HepG2 (cell line): ENCODE data around the gene PUM1. TPM values are rescaled to one million over a fixed set of nuclear protein-coding genes. Genes with fewer than 3 reads are reported as not detected.

ENCODE experiments used
- ATAC-seq: fragments of 200-7000 bp; cut with Tn5 transposase; 3 replicates; pipeline ENCODE4 v1.9.1; 2020; ENCODE audit warnings: mild to moderate bottlenecking, moderate library complexity
- BruUV-seq: library from RNA; stranded (reverse); fragments of 400-500 nt; replicated peaks from 2 replicates; lab custom pipeline; 2021; lab: Mats Ljungman, UMichigan
- CTCF ChIA-PET: fragments of 300-600 bp; formaldehyde crosslinking; extraction: SDS; loops from one replicate; lab custom pipeline; 2021; ENCODE audit warnings: low total read pairs, inconsistent platforms, low intra/inter-chr PET ratio; lab: Yijun Ruan, JAX
- POLR2A ChIA-PET: fragments of 350-600 bp; sonication (Branson Sonifier 250); formaldehyde crosslinking; loops from one replicate; lab custom pipeline; 2020; ENCODE audit warnings: antibody characterized with exemption, inconsistent platforms; lab: Yijun Ruan, JAX
- DNase-seq: peaks from one replicate; pipeline ENCODE4 v3.0.0-alpha.2; 2015; ENCODE audit warnings: low spot score
- FAIRE-seq: peaks from 3 replicates; lab custom pipeline; 2011; peaks lifted over from hg19 to GRCh38; lab: Jason Lieb, UNC
- H2AFZ ChIP-seq: one replicate; pipeline ENCODE4 v1.6.1; 2011; ENCODE audit warnings: low read length, inconsistent platforms
- H3K27ac ChIP-seq: fragments of 300-600 bp; 3 replicates; pipeline ENCODE4 v1.8.0; 2011; ENCODE audit warnings: mixed run types, mild to moderate bottlenecking, mixed read lengths, low read length, inconsistent platforms; ENCODE audit not compliant: insufficient read depth; ENCODE audit errors: extremely low read length
- H3K27me3 ChIP-seq, 2 experiments: fragments of 200-600 bp in 1 of 2; 2 replicates in 1 of 2; 3 replicates in 1 of 2; pipeline versions ENCODE4 v1.6.0 to v1.8.0; 2011; ENCODE audit warnings: low read length in 2 of 2, mild to moderate bottlenecking in 2 of 2, moderate library complexity in 2 of 2, inconsistent platforms in 1 of 2; ENCODE audit not compliant: insufficient read depth in 2 of 2, control insufficient read depth in 1 of 2
- H3K36me3 ChIP-seq, 2 experiments: fragments of 200-600 bp in 1 of 2; replicated peaks in 1 of 2; 2 replicates in 1 of 2; 3 replicates in 1 of 2; pipeline versions ENCODE4 v1.5.1 to v1.8.0; 2011; ENCODE audit warnings: low read length in 2 of 2, inconsistent platforms in 1 of 2; ENCODE audit not compliant: insufficient read depth in 2 of 2, control insufficient read depth in 1 of 2
- H3K4me1 ChIP-seq: 2 replicates; pipeline ENCODE4 v1.5.1; 2012; ENCODE audit warnings: low read length, inconsistent platforms; ENCODE audit not compliant: insufficient read depth
- H3K4me2 ChIP-seq: 2 replicates; pipeline ENCODE4 v1.6.0; 2011; ENCODE audit warnings: low read depth, low read length, inconsistent platforms
- H3K4me3 ChIP-seq, 3 experiments: fragments of 200-600 bp in 1 of 3; sonication (generic), shearing (Covaris generic) in 1 of 3; replicated peaks in 1 of 3; 2 replicates each; pipeline ENCODE4 v1.5.1; 2011 to 2016; ENCODE audit warnings: low read length in 3 of 3, inconsistent platforms in 2 of 3, low read depth in 2 of 3, mild to moderate bottlenecking in 2 of 3, control low read depth in 1 of 3, mixed read lengths in 1 of 3; ENCODE audit not compliant: insufficient read depth in 1 of 3
- H3K79me2 ChIP-seq: one replicate; pipeline ENCODE4 v1.6.1; 2011; ENCODE audit warnings: low read length, inconsistent platforms; ENCODE audit not compliant: insufficient read depth
- H3K9ac ChIP-seq: 2 replicates; pipeline ENCODE4 v1.6.0; 2011; ENCODE audit warnings: mild to moderate bottlenecking, low read depth, low read length, inconsistent platforms; ENCODE audit not compliant: insufficient read depth
- H3K9me3 ChIP-seq: 2 replicates; pipeline ENCODE4 v1.5.1; 2012; ENCODE audit warnings: mild to moderate bottlenecking, low read length
- H4K20me1 ChIP-seq: 2 replicates; pipeline ENCODE4 v1.6.0; 2011; ENCODE audit warnings: inconsistent platforms, mild to moderate bottlenecking, low read length, moderate library complexity; ENCODE audit not compliant: insufficient read depth
- CHCHD3 ChIP-seq: sonication (generic); formaldehyde crosslinking; IDR thresholded peaks from 2 replicates; pipeline ENCODE4 v1.8.0; 2022; ENCODE audit warnings: mild to moderate bottlenecking, missing genetic modification reagents, moderate library complexity
- HCFC1 ChIP-seq: fragments of 150-350 bp; IDR thresholded peaks from 2 replicates; pipeline ENCODE4 v1.6.1; 2014; ENCODE audit warnings: low read depth, low read length
- IKZF4 ChIP-seq: sonication (generic); formaldehyde crosslinking; IDR thresholded peaks from 2 replicates; pipeline ENCODE4 v1.5.1; 2020; ENCODE audit warnings: borderline replicate concordance, mild to moderate bottlenecking, low read depth, missing genetic modification reagents; ENCODE audit errors: not compliant biosample characterization
- NFIB ChIP-seq: sonication (generic); formaldehyde crosslinking; IDR thresholded peaks from 2 replicates; pipeline ENCODE4 v1.9.0; 2021; ENCODE audit warnings: missing genetic modification reagents, mild to moderate bottlenecking, borderline replicate concordance
- RBFOX2 ChIP-seq: fragments of 200-400 bp; formaldehyde crosslinking; IDR thresholded peaks from 2 replicates; pipeline ENCODE4 v1.6.1; 2017; ENCODE audit warnings: low read depth, mild to moderate bottlenecking, low read length
- ZMAT3 ChIP-seq: sonication (generic); formaldehyde crosslinking; conservative IDR thresholded peaks from 2 replicates; pipeline ENCODE4 v1.7.0; 2021; ENCODE audit warnings: missing genetic modification reagents
- ZNF10 ChIP-seq: sonication (generic); formaldehyde crosslinking; IDR thresholded peaks from 2 replicates; pipeline ENCODE4 v1.4.0; 2020; ENCODE audit warnings: mild to moderate bottlenecking, low read depth, missing genetic modification reagents, borderline replicate concordance
- ZNF562 ChIP-seq: sonication (generic); formaldehyde crosslinking; IDR thresholded peaks from 2 replicates; pipeline ENCODE4 v1.8.0; 2022; ENCODE audit warnings: missing genetic modification reagents, borderline replicate concordance
- ZNF580 ChIP-seq: IDR thresholded peaks from 2 replicates; pipeline ENCODE4 v1.6.1; 2016; ENCODE audit warnings: low read depth, borderline replicate concordance
- WGBS: methylation state at CpG from one replicate; pipeline ENCODE4 v1.1.6; 2017; ENCODE audit warnings: low lambda C conversion rate; 5-methylcytosine and 5-hydroxymethylcytosine counted together
- in situ Hi-C: cut with HindIII; loops from 2 replicates; pipeline ENCODE4 v1.10.0; 2017; ENCODE audit warnings: low pct_unique_long_range_greater_than_20kb; ENCODE audit not compliant: extremely low pct_ligation_motif_present
- intact Hi-C: fragments of 100-400 bp; cut with micrococcal nuclease; formaldehyde crosslinking; loops from one replicate; pipeline ENCODE4 v1.10.0; 2022; ENCODE audit not compliant: unreplicated experiment
- polyA plus RNA-seq, 8 experiments: library from polyadenylated mRNA; depleted of rRNA in 3 of 8; stranded (reverse) in 7 of 8; unstranded in 1 of 8; fragments of >200 nt; fragmentation: Illumina TruSeq in 4 of 8; extraction: Trizol in 4 of 8; gene quantifications; 2 replicates each; pipeline versions ENCODE4 v1.2.1 to v1.2.3, GENCODE V29; 2011 to 2016; ENCODE audit warnings: low read depth in 4 of 8, missing spikeins in 1 of 8, mixed read lengths in 1 of 8; ENCODE audit not compliant: insufficient read depth in 1 of 8
- total RNA-seq, 5 experiments: library from RNA; depleted of rRNA; stranded (reverse); fragments of >200 nt; fragmentation: Illumina TruSeq; extraction: Trizol; gene quantifications; 2 replicates each; pipeline ENCODE4 v1.2.3, GENCODE V29; 2016; ENCODE audit warnings: low read depth in 1 of 5

Gene PUM1
- total and polyA plus RNA-seq, 2 of the 13 experiments (the other 11 are each of a cell fraction or from before 2014, with no cell fraction given) = 64.7 to 91.0 TPM

- 0 out of 2 replicates have a peak, but pooled peaks have one; percentile 24 for TF ChIP-seq RBFOX2
- no peak for TF ChIP-seq ZNF580
- no peak for TF ChIP-seq ZNF562 (CRISPR knock-in tag)
- TF ChIP-seq HCFC1 = no peak
- TF ChIP-seq IKZF4 (CRISPR knock-in tag) = no peak
- no peak for TF ChIP-seq CHCHD3 (CRISPR knock-in tag)
Observed at GRCh38 chr1:31055501-31055900, 10.0 kb downstream of the PUM1 start (continued).

GRCh38 chr1:31054958-31055481 is 10.5 kb downstream of the PUM1 start:
- no TSS peak for BruUV-seq
- Histone ChIP-seq H3K4me3 (no peak overlapping the region), H3K27ac (no peak overlapping the region), H4K20me1 (peaks cover 99% of the 10 kb centered on the region), H3K4me2 (no peak overlapping the region), H3K9me3 (no peaks in the 10 kb centered on the region), H3K9ac (no peak overlapping the region), H3K4me1 (peaks cover 77% of the 10 kb centered on the region), H2AFZ (no peak overlapping the region), H3K79me2 (peaks cover 94% of the 10 kb centered on the region), H3K27me3 (no peaks in the 10 kb centered on the region), H3K36me3 (peaks cover 21 to 65% of the 10 kb centered on the region in 2 experiments)
- TF ChIP-seq NFIB (CRISPR knock-in tag) (no peak), ZMAT3 (no peak), ZNF10 (CRISPR knock-in tag) (no peak)
- intact Hi-C loops = no loop called here
- WGBS = 94% methylated on average over 5 of the region's 5 CpGs
- in situ Hi-C loops = no loop called here
- FAIRE-seq (no peak), ATAC-seq (peak; percentile 30; the same call in 2 of the 3 replicates), DNase-seq (no peak)
- CTCF ChIA-PET = no interaction called here
- POLR2A ChIA-PET = no interaction called here
